GF-D8 (cell line): ENCODE data around the gene ZNF276.

ENCODE experiments used
- DNase-seq: peaks from one replicate; lab custom pipeline; 2025; lab: John Stamatoyannopoulos, UW

Gene ZNF276

DNA sequence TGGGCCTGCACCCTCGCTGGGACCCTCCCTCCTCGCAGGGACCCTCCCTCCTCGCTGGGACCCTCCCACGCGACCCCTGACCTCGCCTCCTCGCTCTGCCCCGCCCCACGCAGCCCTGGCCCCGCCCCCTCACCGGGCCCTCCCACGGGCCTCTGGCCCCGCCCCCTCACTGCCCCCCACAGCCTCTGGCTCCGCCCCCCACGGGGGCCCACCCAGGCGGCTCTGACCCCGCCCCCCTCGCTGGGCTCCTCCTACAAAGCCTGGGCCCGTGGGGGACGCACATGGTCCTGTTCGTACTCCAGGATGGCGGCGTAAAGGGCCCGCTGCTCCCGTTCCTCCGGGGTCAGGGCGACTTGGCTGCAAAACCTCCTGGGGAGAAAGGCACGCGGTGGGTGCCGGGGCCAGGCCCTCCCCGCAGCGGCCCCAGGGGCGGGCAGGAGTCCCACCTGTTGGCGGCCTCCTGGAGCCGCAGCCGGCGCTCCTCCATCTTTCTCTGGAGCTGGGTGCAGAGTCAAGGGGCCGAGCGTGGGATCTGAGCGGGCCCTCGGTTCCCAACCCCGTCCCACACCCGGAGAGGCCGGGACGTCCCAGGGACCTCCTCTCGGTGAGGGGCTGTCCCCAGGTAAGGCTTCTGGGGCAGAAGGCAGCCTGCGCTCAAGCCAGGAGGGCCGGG is 9.6 kb upstream of the ZNF276 start:
- DNase-seq: peak; percentile 18

DNA sequence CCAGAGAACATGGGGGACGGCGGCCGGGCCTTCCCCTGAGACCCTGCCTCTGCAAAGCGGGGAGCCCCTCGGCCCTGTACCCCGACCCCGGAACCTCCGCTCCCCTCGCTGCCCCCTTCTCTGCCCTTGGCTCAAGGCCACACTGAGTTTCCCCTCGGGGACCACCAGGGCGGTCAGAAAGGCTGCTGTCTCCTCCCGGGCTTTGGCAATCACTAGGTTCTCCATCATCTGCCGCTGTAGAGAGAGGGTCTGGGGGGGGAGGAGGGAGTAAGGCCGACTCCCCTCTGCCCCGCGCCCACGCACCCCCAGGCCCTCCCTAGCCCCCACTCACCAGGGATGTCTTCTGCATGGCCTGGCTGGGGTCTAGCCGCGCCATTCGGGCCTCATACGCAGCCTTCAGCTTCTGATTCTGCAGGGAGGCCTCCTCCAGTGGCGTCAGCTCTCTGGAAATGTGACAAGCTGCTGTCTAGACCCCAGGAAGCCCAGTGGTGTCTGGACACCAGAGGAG is 9.0 kb upstream of the ZNF276 start:
- no peak for DNase-seq

DNA sequence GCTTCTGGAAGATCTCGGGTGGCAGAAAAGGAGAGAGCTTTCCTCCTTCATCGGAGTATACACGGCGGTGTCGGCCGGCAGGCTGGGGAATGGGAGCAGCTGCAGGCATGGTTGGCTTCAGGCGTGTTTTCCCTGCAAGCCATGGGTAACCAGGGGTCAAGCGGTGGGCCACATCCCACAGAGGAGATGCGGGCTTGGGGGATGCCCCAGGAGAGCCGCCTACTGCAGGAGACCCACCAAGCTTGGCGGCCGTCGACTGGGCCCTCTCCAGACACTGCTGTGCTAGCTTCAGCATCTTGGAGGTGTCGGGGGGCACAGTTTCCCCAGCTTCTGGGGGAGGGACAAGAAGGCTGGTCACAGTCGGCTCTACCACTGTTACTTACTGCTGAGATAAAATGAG is 4.8 kb upstream of the ZNF276 start:
- DNase-seq: no peak

DNA sequence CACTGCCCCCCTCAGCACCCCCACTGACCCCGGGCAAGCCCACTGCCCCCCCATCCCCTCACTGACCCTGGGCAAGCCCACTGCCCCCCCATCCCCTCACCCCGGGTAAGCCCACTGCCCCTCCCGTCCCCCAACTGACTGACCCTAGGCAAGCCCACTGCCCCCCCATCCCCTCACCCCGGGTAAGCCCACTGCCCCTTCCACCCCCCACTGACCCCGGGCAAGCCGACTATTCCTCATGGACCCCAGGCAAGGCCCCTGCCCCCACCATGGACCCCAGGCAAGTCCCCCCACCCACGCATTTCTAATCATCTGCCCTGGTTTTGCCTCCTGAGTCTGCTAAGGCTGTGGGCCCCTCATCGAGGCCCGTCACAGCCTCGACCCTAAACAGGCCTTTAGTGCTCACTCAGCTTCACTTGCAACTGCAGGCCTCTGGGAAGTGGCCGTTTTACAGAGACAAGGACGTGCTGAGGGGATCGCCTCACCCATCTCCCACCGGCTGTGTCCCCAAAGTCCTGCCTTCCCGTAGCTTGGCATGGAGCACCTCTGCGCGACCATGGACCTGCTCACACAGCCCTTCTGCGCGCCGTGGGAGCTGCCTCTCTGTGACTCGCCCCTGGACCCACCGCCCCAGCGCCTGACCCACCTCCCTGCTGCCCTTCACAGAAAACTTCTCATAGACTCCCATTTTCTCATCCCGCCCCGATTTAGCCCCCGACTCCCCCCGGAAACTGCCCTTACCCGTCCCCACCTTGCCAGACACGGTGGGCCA is 4.2 kb upstream of the ZNF276 start:
- no peak for DNase-seq

DNA sequence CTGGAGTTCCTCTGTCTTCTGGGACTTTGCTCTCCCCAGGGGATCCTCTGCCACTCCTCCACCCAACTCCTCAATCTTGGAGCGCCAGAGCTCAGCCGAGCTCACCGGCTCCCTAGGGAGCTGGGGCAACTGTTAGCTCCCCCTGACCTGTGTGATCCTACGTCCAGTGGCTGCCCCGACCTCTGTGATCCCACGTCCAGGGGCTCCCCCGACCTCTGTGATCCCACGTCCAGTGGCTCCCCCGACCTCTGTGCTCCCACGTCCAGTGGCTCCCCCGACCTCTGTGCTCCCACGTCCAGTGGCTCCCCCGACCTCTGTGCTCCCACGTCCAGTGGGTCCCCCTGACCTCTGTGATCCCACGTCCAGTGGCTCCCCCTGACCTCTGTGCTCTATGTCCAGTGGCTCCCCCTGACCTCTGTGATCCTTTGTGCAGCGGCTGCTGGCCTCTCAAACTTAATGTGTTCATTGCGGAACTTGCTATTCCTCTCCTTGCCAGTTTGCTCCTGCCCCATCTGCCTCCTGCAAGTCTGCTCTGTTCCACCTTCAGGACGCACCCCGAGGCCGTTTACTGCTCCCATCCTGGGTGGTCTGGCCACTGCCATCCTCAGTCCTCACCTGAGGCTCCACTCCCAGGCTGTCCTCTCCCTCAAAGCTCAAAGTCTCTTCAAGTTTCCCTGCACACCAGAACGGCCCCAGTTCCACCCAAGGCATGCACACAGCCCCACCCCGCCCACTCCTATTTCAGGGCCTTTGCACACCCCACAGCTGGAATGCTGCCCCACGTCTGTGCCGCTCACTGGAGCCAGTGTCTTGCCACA is 3.4 kb upstream of the ZNF276 start:
- no peak for DNase-seq

GRCh38 chr16:89720551-89720812 is 855 bp upstream of the ZNF276 start:
- no peak for DNase-seq

DNA sequence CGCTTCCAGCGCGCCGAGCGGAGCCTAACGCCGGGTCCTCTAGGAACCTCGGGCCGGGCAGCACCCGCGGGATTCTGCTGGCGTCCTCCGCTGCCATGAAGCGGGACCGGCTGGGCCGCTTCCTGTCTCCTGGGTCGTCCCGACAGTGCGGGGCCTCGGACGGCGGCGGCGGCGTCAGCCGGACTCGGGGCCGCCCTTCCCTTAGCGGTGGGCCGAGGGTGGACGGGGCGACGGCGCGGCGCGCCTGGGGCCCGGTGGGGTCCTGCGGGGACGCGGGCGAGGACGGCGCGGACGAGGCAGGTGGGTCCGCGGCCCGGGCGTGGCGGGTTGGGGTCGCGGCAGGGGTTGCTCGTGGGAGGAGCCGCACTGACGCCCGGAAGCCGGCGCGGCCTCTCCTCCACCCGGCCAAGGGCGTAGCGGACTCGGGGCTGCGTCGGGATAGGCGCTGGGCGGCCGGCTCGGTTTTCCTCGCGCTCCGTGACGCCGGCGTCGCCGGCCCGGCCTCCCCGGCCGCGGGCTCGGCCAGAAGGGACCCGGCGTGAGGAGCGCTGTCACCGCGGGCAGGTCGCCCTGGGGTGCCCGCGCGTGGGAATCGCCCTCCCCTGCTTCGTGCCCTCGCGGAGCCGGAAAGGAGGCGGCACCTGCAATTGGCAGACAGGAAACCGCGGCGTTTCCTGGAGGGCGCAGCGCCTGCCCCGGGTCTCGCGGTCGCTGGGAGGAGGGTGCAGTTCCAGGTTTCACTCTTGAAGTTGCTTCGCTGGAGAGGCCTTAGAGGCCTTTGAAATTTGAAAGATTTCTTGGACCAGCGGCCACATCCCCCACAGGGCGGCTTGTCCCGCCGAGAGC is 432 bp downstream of the ZNF276 start:
- peak; percentile 70 for DNase-seq

- DNase-seq: peak; percentile 86
These were observed 1.3 kb downstream of the ZNF276 start for GRCh38 chr16:89722392-89723278.

DNA sequence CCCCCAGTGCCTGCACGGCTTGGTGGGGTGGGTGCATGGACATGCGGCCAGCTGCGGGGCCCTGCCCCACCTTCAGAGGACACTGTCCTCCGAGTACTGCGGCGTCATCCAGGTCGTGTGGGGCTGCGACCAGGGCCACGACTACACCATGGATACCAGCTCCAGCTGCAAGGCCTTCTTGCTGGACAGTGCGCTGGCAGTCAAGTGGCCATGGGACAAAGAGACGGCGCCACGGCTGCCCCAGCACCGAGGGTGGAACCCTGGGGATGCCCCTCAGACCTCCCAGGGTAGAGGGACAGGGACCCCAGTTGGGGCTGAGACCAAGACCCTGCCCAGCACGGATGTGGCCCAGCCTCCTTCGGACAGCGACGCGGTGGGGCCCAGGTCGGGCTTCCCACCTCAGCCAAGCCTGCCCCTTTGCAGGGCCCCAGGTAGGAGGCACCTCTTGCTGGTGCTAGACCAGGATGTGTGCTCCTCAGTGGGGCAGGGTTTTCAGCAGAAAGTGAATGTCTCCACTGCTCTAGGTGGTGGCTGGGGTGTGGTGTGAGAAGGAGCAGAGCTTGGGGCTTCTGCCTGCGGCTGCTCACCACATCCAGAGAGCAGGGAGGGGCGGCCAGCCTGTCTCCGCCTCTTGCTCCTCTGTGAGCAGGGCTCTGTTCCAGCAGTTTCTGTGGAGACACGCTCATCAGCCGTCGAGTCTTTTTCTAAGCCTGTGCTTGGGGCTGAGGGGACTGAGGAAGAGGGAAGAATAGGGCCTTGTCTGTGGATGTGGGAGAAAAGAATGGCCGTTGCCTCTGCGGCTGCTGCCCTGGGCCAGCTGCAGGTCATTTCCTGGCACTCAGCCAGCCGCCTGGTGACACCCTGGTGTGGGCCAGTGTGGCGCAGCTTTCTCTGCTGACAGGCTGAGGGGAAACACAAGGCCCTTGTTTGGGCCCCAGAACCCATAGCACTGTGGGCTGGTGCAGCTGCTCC is 2.2 kb downstream of the ZNF276 start:
- DNase-seq: no peak

GRCh38 chr16:89727406-89728120 is 6.2 kb downstream of the ZNF276 start:
- no peak for DNase-seq

DNA sequence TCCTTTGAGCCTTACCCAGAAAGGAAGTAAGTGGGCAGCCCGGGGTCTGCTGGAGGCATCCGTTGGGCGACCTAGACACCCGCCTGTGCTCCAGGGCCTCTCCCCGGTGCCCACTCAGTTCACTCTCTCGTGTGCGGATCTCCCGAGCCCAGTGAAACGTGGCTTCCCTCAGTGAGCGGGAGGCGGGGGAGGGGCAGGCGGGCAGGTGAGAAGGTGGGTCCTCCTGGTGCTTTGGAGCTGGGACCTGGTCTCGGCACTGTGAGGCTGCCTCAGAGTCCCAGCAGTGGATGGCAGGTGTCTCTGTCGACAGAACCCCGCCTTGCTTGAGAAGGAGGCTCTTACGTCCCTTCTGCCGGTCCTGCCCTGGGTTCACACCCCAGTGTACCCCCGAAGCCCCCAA is 8.0 kb downstream of the ZNF276 start:
- no peak for DNase-seq

GRCh38 chr16:89729863-89730593 is 8.7 kb downstream of the ZNF276 start:
- no peak for DNase-seq

DNA sequence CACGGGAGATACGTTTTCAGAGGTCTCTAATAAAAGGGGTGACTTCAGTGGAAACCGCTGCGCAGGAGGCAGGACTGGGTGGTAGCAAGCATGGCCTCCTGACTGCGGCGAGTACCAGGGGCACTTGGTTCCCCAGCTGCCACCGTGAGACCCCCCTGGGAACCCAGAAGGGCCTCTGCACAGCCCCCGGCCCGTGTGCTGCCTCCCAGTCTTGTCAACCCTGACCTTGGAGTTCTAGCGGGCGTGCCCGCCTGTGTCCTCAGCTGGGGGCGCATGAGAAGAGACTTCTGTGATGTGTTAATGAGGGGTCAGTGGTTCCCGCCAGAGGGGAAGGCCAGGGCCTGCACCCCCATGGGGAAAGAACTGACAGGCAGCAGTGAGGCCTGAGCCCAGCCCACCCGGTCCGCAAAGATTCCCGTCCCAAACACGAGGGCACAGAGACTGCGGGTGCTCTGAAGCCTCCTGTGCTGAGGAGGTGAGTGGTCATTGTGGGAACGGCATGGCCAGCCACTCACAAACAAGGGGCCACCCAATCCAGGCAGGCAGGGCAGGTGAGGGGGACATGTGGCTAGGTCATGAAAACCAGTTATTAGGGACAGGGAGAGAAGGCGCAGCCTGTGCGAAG is 9.4 kb downstream of the ZNF276 start:
- no peak for DNase-seq

DNA sequence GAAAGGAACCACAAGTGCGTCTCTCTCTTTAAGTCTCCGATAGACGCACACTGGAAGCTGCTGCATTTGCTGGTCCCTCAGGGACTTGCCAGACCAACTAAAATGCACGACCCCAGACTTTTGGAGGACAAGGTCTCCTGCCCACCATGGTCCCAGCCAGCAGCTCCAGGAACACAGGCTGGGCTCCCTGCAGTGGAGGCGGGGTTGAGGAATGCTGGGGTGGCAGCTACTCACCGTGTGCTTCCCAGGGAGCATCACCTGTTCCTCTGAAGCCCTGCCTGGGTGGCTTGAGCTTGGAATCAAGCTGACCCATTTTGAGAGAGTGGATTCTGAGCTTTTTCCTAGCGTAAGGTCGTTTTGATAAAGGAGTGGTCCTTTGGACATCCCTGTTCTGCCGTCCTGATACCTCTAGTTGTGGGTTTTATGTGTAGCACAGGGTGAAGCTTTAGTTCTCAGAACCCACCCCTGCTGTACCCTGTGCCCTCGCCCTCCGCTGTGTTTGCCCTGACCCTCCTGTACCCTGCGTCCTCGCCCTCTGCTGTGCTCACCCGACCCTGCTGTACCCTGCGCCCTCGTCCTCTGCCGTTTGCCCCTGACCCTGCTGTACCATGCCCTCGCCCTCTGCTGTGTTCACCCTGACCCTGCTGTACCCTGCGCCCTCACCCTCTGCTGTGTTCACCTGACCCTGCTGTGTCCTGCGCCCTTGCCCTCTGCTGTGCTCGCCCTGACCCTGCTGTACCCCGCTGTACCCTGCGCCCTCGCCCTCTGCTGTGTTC is 11.0 kb downstream of the ZNF276 start:
- DNase-seq: no peak

DNA sequence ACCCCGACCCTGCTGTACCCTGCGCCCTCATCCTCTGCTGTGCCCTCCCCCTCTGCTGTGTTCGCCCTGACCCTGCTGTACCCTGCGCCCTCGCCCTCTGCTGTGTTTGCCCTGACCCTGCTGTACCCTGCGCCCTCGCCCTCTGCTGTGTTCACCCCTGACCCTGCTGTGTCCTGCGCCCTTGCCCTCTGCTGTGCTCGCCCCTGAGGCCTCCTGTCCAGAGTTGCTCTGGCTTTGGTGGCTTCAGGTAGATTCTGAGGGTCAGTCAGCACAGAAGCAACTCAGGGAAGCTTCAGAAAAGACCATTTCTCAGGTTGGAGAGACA is 11.5 kb downstream of the ZNF276 start:
- no peak for DNase-seq

DNA sequence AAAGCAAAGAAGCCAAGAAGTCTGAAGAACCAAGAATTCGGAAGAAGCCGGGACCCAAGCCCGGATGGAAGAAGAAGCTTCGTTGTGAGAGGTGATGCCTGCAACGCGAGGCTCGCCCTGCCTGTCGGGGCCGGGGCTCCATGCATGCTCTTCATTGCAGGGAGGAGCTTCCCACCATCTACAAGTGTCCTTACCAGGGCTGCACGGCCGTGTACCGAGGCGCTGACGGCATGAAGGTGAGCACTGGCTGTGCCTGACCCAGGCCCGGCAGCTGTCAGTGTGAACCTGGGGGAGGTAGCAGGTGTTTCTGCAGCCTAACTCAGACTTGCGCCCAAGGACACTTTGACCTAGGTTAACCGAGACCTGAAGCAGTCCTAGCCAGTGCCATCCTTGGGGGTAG is 12.0 kb downstream of the ZNF276 start:
- no peak for DNase-seq

DNA sequence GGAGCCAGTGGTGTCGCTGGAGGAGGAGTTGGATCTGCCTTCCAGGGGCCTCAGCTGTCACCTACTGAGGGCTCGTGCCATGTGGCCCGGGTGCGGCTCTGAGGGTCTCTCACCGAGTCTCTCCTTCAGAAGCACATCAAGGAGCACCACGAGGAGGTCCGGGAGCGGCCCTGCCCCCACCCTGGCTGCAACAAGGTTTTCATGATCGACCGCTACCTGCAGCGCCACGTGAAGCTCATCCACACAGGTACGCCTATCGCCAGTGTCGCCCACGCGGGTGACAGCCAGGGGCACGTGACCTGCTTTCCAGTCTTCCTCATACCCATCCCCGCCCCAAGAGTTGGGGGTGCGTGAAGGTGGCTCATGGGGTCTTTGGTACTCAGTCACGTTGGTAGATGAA is 12.5 kb downstream of the ZNF276 start:
- DNase-seq: no peak
